Spleen (tissue), 11 donors: Measurements from ENCODE around the gene CSNK1D. TPM values are rescaled to one million over a fixed set of nuclear protein-coding genes. Genes with fewer than 3 reads are reported as not detected.

Experiments
- DNase-seq: peaks from one replicate; pipeline ENCODE4 v3.0.0-alpha.2; 2020
- H3K27ac ChIP-seq, 8 donors: fragments of 200-600 bp; sonication (generic) in 7 of 8; 1 replicate in 4 of 8; 2 replicates in 4 of 8; pipeline versions ENCODE4 v1.5.0 to v1.8.0; 2016 to 2021; ENCODE audit warnings: inconsistent platforms in 4 of 8, mild to moderate bottlenecking in 4 of 8, moderate library complexity in 1 of 8
- H3K27me3 ChIP-seq, 7 donors: fragments of 200-600 bp; sonication (generic) in 6 of 7; replicated peaks in 1 of 7; 1 replicate in 4 of 7; 2 replicates in 3 of 7; pipeline versions ENCODE4 v1.5.0 to v1.8.0; 2016 to 2021; ENCODE audit warnings: inconsistent platforms in 3 of 7, mild to moderate bottlenecking in 1 of 7
- H3K36me3 ChIP-seq, 6 donors: fragments of 200-600 bp; sonication (generic) in 5 of 6; 1 replicate in 4 of 6; 2 replicates in 2 of 6; pipeline versions ENCODE4 v1.5.0 to v1.8.0; 2016 to 2021; ENCODE audit warnings: inconsistent platforms in 2 of 6
- H3K4me1 ChIP-seq, 6 donors: fragments of 200-600 bp; sonication (generic) in 5 of 6; 1 replicate in 3 of 6; 2 replicates in 3 of 6; pipeline versions ENCODE4 v1.5.0 to v1.8.0; 2016 to 2021; ENCODE audit warnings: inconsistent platforms in 3 of 6
- H3K4me3 ChIP-seq, 8 donors: fragments of 200-600 bp; sonication (generic) in 7 of 8; 1 replicate in 4 of 8; 2 replicates in 4 of 8; pipeline versions ENCODE4 v1.5.0 to v1.8.0; 2016 to 2021; ENCODE audit warnings: inconsistent platforms in 4 of 8, mild to moderate bottlenecking in 4 of 8, moderate library complexity in 2 of 8
- H3K9me3 ChIP-seq, 8 donors: fragments of 200-600 bp; sonication (generic) in 7 of 8; 1 replicate in 4 of 8; 2 replicates in 4 of 8; pipeline versions ENCODE4 v1.5.0 to v1.8.0; 2016 to 2021; ENCODE audit warnings: inconsistent platforms in 4 of 8
- CTCF ChIP-seq, 11 experiments: fragments of 200-600 bp in 7 of 11; fragments of 450-650 bp in 4 of 11; sonication (generic) in 4 of 11; IDR thresholded peaks in 8 of 11; conservative IDR thresholded peaks in 3 of 11; 1 replicate in 7 of 11; 2 replicates in 4 of 11; pipeline versions ENCODE4 v1.4.0 to v1.8.0; 2016 to 2021; ENCODE audit warnings: antibody characterized with exemption in 11 of 11, inconsistent platforms in 4 of 11, mild to moderate bottlenecking in 1 of 11
- POLR2A ChIP-seq, 3 donors: fragments of 450-650 bp; IDR thresholded peaks; one replicate each; pipeline ENCODE4 v1.5.1; 2017; ENCODE audit warnings: antibody characterized with exemption in 3 of 3, mild to moderate bottlenecking in 1 of 3
- POLR2AphosphoS5 ChIP-seq, 3 donors: sonication (generic); formaldehyde crosslinking; IDR thresholded peaks; one replicate each; pipeline ENCODE4 v1.5.1; 2017; ENCODE audit warnings: antibody characterized with exemption in 3 of 3
- WGBS, 5 donors: extraction: QIAGEN DNeasy Blood & Tissue Kit in 3 of 5; methylation state at CpG; one replicate each; pipeline versions ENCODE4 v1.1.5 to v1.1.7; 2013 to 2018; 5-methylcytosine and 5-hydroxymethylcytosine counted together
- intact Hi-C: fragments of 100-400 bp; cut with DNase I; formaldehyde crosslinking; loops from one replicate; pipeline ENCODE4 v1.15.0; 2023; ENCODE audit warnings: low total_unique reads
- polyA plus RNA-seq, 3 donors: library from polyadenylated mRNA; stranded (reverse); fragments of 200-250 nt; gene quantifications; one replicate each; pipeline ENCODE4 v1.2.1, GENCODE V29; 2013
- total RNA-seq, 7 donors: library from RNA; depleted of rRNA in 3 of 7; stranded (reverse); fragments of >200 nt in 3 of 7; fragmentation: NEBNext Ultra II Directional in 4 of 7; extraction: Animal tissue kit (Norgen Biotek cat#: 25700) in 4 of 7; gene quantifications; one replicate each; pipeline versions ENCODE4 v1.1.0 to v1.2.1, GENCODE V29; 2016 to 2021
- donor health status: healthy with polysubstance abuse.
- donor health status: DM: no; HTN: no; CAD: no; lungs with moderate emphysema.
- donor health status: DM: no; HTN: no; CAD: no.
- donor health status: Bipolar disorder and iron deficiency.
- donor health status: healthy.
- donor health status: DM: no; HTN: no; CAD: no.
- donor health status: DM: yes; HTN: yes; CAD: no.

CSNK1D gene
- total and polyA plus RNA-seq, 10 donors, result 46.5 to 216 (median 119) TPM

- WGBS, 5 donors, result 78 to 87% (median 82%) methylated on average over 39 of the region's 39 CpGs
- intact Hi-C loops, result no loop called here
- H3K27ac ChIP-seq, result peak overlapping the region in 2 of 8 donors; percentile 19 to 85
- H3K36me3 ChIP-seq, result peaks cover 19 to 99% (median 78%) of the 10 kb centered on the region in 6 donors
- no peak overlapping the region for H3K4me3 ChIP-seq
- peak; percentile 77 for DNase-seq
- peaks cover 42 to 96% (median 72%) of the 10 kb centered on the region in 6 donors for H3K4me1 ChIP-seq
- no peaks in the 10 kb centered on the region for H3K9me3 ChIP-seq
- H3K27me3 ChIP-seq, result no peaks in the 10 kb centered on the region
- TF ChIP-seq POLR2A (IDR thresholded peaks at IDR 0.05), result no peak
- peak in 2 of 3 donors; percentile 46 to 78 for TF ChIP-seq POLR2AphosphoS5 (IDR thresholded peaks at IDR 0.05)
- peak in 8 of 11 experiments; percentile 12 to 50 (median 34) for TF ChIP-seq CTCF (IDR thresholded peaks at IDR 0.05 in 8 of 11, conservative IDR thresholded peaks at IDR 0.05 in 3 of 11)
These were observed 28.9 kb downstream of the CSNK1D start for GRCh38 chr17:82244413-82245133.

- TF ChIP-seq CTCF (IDR thresholded peaks at IDR 0.05 in 8 of 11, conservative IDR thresholded peaks at IDR 0.05 in 3 of 11) (peak in 1 of 11 experiments; percentile 23), POLR2AphosphoS5 (IDR thresholded peaks at IDR 0.05) (peak in 1 of 3 donors; percentile 16), POLR2A (IDR thresholded peaks at IDR 0.05) (no peak)
- peaks cover 49 to 98% (median 79%) of the 10 kb centered on the region in 6 donors for H3K4me1 ChIP-seq
- no peak overlapping the region for H3K4me3 ChIP-seq
- H3K36me3 ChIP-seq, result peaks cover 13 to 99% (median 75%) of the 10 kb centered on the region in 6 donors
- WGBS, 5 donors, result 88 to 97% (median 94%) methylated on average over 19 of the region's 19 CpGs
- peak overlapping the region in 3 of 8 donors; percentile 82 to 100 (median 85) for H3K27ac ChIP-seq
- no peak for DNase-seq
- no peaks in the 10 kb centered on the region for H3K27me3 ChIP-seq
- H3K9me3 ChIP-seq, result no peaks in the 10 kb centered on the region
- intact Hi-C loops, result no loop called here
These were observed 29.7 kb downstream of the CSNK1D start for GRCh38 chr17:82243648-82244412.

- Histone ChIP-seq H3K27ac (peak overlapping the region in 4 of 8 donors; percentile 75 to 100 (median 84)), H3K4me1 (peaks cover 57 to 98% (median 84%) of the 10 kb centered on the region in 6 donors)
These were observed 30.4 kb downstream of the CSNK1D start for GRCh38 chr17:82242977-82243647.

More at GRCh38 chr17:82242977-82243647, 30.4 kb downstream of the CSNK1D start:
- peak; percentile 77 for DNase-seq
- 74 to 81% (median 81%) methylated on average over 26 to 29 of the region's 29 CpGs for WGBS, 5 donors
- H3K36me3 ChIP-seq, result peaks cover 8 to 99% (median 69%) of the 10 kb centered on the region in 6 donors
- H3K27me3 ChIP-seq, result no peaks in the 10 kb centered on the region
- H3K9me3 ChIP-seq, result no peaks in the 10 kb centered on the region
- peak overlapping the region in 1 of 8 donors; percentile 6 for H3K4me3 ChIP-seq
- intact Hi-C loops, result no loop called here
- TF ChIP-seq CTCF (IDR thresholded peaks at IDR 0.05 in 8 of 11, conservative IDR thresholded peaks at IDR 0.05 in 3 of 11), result no peak
- no peak for TF ChIP-seq POLR2A (IDR thresholded peaks at IDR 0.05)
- TF ChIP-seq POLR2AphosphoS5 (IDR thresholded peaks at IDR 0.05), result peak; percentile 52 to 77 (median 54)
